ENCODE results near the gene RIIAD1.
"Not testable (repeated sequence)": the region's sequence is repeated elsewhere in the genome, so short reads cannot be mapped to it uniquely, and the experiment has no call there.

RIIAD1 gene

GRCh38 chr1:151737026-151737425 lies 15.7 kb downstream of the RIIAD1 start:
- DNase-seq: no peak

GRCh38 chr1:151737479-151737878 lies 16.2 kb downstream of the RIIAD1 start:
- no peak for DNase-seq

- no peak for DNase-seq
Measured at GRCh38 chr1:151739590-151740355, 18.5 kb downstream of the RIIAD1 start.

- no peak for DNase-seq
Measured at GRCh38 chr1:151741516-151741915, 20.2 kb downstream of the RIIAD1 start.

- DNase-seq: no peak
Measured at GRCh38 chr1:151756291-151756690, 35.0 kb downstream of the RIIAD1 start.

GRCh38 chr1:151759241-151759640 lies 37.9 kb downstream of the RIIAD1 start:
- no peak for DNase-seq

- DNase-seq: no peak
Measured at GRCh38 chr1:151760597-151761385, 39.5 kb downstream of the RIIAD1 start.

- DNase-seq: peak; percentile 77
Measured at GRCh38 chr1:151762941-151763921, 41.9 kb downstream of the RIIAD1 start, which contains the start of gene MRPL9. Gene MRPL9 (minus strand): TSS chr1:151763496. CDS start chr1:151763479, 17 bp downstream.

GRCh38 chr1:151763990-151764389 lies 42.7 kb downstream of the RIIAD1 start:
- no peak for DNase-seq

- DNase-seq: not testable (repeated sequence)
Measured at GRCh38 chr1:151768351-151769066, 47.2 kb downstream of the RIIAD1 start.

GRCh38 chr1:151769270-151769669 lies 47.9 kb downstream of the RIIAD1 start:
- DNase-seq: not testable (repeated sequence)

- DNase-seq: no peak
Measured at GRCh38 chr1:151773702-151774101, 52.4 kb downstream of the RIIAD1 start.

- DNase-seq: no peak
Measured at GRCh38 chr1:151774256-151774922, 53.1 kb downstream of the RIIAD1 start.

GRCh38 chr1:151775894-151776664 lies 54.8 kb downstream of the RIIAD1 start:
- DNase-seq: no peak

GRCh38 chr1:151776665-151777062 lies 55.3 kb downstream of the RIIAD1 start:
- DNase-seq: no peak

- DNase-seq: no peak
Measured at GRCh38 chr1:151777317-151777716, 56.0 kb downstream of the RIIAD1 start.
